Astrocyte of the spinal cord (primary cell): ENCODE measurements around the gene MAP2K4.
A peak's percentile ranks its signal among the peaks of the same experiment; 100 is the strongest.
"Not testable (repeated sequence)": the region's sequence is repeated elsewhere in the genome, so short reads cannot be mapped to it uniquely, and the experiment has no call there.

Source experiments
- DNase-seq: peaks from one replicate; pipeline ENCODE4 v3.0.0; 2011; ENCODE audit warnings: low read depth, low spot score
- H3K4me3 ChIP-seq: 2 replicates; pipeline ENCODE4 v1.5.1; 2011; ENCODE audit warnings: low read depth, mild to moderate bottlenecking, low read length, moderate library complexity
- in situ Hi-C: cut with HindIII; loops from 2 replicates; pipeline ENCODE4 v1.10.0; 2017; ENCODE audit warnings: low sequenced_read_pairs
- TF ChIP-seq, protein P1 (sequence below): IDR thresholded peaks from 2 replicates; pipeline ENCODE4 v1.5.1; 2012; ENCODE audit warnings: low read depth, mild to moderate bottlenecking, low read length, inconsistent platforms

MAP2K4 gene

DNA sequence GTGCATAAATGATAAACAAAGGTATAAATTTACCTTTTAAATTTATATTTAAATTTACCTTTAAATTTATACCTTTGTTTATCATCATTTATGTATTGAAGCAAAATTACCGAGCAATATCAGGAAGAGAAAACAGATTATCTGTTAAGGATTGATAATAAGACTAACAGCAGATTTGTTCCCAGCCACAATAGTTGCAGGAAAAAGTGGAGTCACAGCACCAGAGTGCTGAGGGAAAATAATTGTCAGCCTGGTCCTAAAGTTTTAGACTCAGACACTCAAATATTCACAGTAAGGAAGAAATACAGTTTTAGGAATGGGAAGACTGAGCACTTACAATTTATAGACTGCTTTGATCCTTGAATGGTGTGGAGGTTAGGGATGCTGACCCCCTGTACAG lies 117.2 kb downstream of the MAP2K4 start:
- TF ChIP-seq, protein P1, sequence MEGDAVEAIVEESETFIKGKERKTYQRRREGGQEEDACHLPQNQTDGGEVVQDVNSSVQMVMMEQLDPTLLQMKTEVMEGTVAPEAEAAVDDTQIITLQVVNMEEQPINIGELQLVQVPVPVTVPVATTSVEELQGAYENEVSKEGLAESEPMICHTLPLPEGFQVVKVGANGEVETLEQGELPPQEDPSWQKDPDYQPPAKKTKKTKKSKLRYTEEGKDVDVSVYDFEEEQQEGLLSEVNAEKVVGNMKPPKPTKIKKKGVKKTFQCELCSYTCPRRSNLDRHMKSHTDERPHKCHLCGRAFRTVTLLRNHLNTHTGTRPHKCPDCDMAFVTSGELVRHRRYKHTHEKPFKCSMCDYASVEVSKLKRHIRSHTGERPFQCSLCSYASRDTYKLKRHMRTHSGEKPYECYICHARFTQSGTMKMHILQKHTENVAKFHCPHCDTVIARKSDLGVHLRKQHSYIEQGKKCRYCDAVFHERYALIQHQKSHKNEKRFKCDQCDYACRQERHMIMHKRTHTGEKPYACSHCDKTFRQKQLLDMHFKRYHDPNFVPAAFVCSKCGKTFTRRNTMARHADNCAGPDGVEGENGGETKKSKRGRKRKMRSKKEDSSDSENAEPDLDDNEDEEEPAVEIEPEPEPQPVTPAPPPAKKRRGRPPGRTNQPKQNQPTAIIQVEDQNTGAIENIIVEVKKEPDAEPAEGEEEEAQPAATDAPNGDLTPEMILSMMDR: no peak
- no peak overlapping the region for H3K4me3 ChIP-seq
- no peak for DNase-seq
- in situ Hi-C loops: no loop called here

DNA sequence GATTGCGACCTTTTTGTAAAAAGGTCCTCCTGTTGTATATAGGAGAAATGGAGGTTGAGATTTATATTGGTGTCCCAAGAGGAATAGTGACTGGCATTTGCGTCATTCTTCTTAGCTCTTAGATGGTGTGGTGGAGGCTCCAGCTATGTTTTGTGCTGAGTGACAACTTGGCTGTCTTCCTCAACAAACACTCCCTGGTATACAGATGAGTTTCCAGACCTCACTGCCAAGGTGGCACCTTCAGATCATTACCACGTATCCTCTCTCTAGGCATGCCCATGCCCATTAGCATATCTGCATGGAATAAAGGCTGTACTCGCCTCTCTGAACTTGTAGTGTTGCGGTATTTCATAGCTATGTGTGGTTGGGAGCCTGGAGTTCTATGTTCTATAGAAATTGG lies 120.0 kb downstream of the MAP2K4 start:
- in situ Hi-C loops: no loop called here
- H3K4me3 ChIP-seq: no peak overlapping the region
- TF ChIP-seq, protein P1: no peak
- no peak for DNase-seq

DNA sequence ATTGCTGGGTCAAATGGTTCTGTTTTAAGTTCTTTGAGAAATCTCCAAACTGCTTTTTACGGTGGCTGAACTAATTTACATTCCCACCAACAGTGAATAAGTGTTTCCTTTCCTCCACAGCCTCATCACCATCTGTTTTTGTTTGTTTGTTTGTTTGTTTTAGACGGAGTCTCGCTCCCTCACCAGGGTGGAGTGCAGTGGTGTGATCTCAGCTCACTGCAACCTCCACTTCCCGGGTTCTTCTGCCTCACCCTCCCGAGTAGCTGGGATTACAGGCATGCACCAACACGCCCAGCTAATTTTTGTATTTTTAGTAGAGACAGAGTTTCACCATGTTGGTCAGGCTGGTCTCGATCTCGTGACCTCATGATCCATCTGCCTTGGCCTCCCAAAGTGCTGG lies 141.5 kb downstream of the MAP2K4 start:
- H3K4me3 ChIP-seq, in situ Hi-C loops, DNase-seq: not testable (repeated sequence)

DNA sequence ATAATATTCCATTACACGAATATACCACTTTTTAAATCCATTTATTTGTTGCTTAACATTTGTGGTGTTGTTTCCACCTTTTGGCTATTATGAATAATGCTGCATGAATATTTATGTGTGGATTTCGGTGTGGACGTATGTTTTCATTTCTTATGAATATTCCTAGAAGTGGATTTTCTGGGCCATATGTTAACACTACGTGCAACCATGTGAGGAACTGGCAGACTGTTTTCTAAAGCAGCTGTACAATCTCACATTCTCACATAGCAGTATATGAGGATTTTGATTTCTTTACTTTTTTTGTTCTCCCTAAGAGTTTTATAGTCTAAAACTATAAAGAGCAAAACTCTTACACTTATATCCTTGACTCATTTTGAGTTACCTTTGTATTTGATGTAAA lies 143.4 kb downstream of the MAP2K4 start:
- in situ Hi-C loops: no loop called here
- H3K4me3 ChIP-seq: no peak overlapping the region
- DNase-seq: no peak
- TF ChIP-seq, protein P1: no peak

DNA sequence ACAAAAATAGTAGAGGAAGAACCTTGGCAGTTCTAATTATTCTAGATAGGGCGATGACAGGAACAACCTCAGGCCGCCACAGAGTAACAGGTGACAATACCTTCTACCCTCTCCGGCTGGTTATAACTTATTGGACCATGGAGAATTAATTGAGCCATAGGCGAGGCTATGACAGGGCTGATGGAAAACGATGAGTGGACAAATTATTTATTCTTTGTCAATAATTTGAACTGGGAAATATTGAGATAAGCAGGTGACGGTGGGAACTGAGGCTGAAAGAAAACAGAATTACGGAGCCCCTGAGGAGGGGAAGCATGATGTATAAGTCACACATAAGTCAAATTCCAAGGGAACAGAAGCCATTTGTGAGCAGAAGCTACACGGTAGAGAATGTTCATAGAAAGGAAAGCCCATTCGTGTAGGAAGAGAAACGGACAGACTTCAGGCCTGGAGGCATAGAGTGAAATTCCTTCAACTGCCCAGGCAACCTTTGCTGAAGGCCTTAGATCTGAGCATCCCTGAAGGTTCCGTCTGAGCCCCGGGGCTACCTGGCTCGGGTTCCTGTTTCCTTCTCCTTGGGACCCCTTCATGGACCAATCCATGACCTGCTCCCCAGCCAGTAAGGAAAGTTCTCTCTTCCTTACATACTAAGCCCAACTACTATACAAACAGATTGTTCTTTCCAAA lies 158.1 kb downstream of the MAP2K4 start:
- TF ChIP-seq, protein P1: no peak
- no peak for DNase-seq
- in situ Hi-C loops: no loop called here
- H3K4me3 ChIP-seq: no peak overlapping the region

DNA sequence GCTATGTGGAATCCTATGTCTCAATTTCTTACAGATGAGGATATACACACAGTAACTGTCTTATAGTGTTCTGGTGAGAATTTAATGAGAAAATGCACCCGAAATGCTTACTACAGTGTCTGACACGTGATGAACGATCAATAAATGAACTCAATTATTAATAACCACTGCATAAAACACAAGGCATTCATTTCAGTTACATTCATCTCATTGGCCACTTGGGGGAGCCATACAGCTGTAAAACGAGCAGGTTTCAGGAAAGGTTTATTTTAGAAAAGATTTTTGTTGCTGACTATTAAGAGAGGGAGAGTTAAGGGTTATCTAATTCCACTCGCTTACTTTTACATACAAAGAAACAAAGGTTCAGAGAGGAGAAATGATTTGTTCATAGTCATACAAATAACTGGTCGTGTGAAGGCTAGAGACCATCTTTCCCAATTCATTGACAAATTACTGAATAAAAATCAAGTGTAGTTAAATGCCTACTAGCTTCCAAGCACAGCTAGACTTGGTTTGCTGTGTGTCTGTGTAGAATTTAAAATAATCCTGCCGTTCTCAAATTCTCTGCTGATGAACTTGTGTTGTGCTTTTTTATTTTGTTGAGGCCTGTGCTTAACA lies 160.1 kb downstream of the MAP2K4 start:
- DNase-seq: peak; percentile 63
- TF ChIP-seq, protein P1: peak; percentile 73
- in situ Hi-C loops: no loop called here
- H3K4me3 ChIP-seq: no peak overlapping the region

DNA sequence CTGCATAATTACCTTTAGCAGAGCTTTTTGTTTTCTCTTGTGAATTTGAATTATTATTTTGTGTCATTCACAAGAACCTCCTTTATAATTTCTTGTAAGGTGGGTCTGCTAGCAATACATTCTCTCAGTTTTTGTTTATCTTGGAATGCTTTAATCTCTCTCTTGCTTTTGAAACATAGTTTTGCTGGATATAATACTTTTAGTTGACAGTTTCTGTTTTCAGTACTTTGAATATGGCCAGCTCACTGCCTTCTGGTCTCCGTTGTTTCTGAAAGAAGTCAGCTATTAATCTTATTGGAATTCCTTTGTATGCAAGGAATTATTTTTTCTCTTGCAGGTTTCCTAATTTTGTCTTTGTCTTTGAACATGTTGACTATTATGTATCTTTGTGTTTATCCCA lies 167.0 kb downstream of the MAP2K4 start:
- H3K4me3 ChIP-seq: no peak overlapping the region
- DNase-seq: no peak
- in situ Hi-C loops: no loop called here
- TF ChIP-seq, protein P1: no peak
